T-cell (primary cell): ENCODE data around the gene CDIP1. TPM values are rescaled to one million over a fixed set of nuclear protein-coding genes. Genes with fewer than 3 reads are reported as not detected.

Experiments
- ATAC-seq, 4 experiments: fragments of 200-7000 bp in 3 of 4; fragments of 150-1000 bp in 1 of 4; cut with Tn5 transposase; replicated peaks in 1 of 4; 1 replicate in 3 of 4; 2 replicates in 1 of 4; pipeline ENCODE4 v1.10.0; 2021; ENCODE audit warnings: moderate library complexity in 3 of 4, mild to moderate bottlenecking in 2 of 4, moderate number of reproducible peaks in 1 of 4
- CTCF ChIA-PET, 2 donors: fragments of 300-600 bp; sonication (Branson Sonifier 250); formaldehyde crosslinking; loops; one replicate each; lab custom pipeline; 2022; ENCODE audit warnings: antibody characterized with exemption in 2 of 2; lab: Charles Lee
- POLR2A ChIA-PET, 2 donors: fragments of 300-600 bp; sonication (Branson Sonifier 250); formaldehyde crosslinking; loops; one replicate each; lab custom pipeline; 2022; ENCODE audit warnings: antibody characterized with exemption in 2 of 2; lab: Charles Lee
- DNase-seq, 35 experiments: peaks; one replicate each; pipeline versions ENCODE4 v3.0.0 to v3.0.0-alpha.2; 2013 to 2023
- H3K27ac ChIP-seq: one replicate; pipeline ENCODE4 v1.5.1; 2013; ENCODE audit warnings: low read length
- H3K27me3 ChIP-seq, 2 experiments: replicated peaks in 1 of 2; 1 replicate in 1 of 2; 2 replicates in 1 of 2; pipeline versions ENCODE4 v1.6.1 to v1.7.0; 2013; ENCODE audit warnings: low read length in 1 of 2, mixed read lengths in 1 of 2; ENCODE audit not compliant: control insufficient read depth in 2 of 2, insufficient read depth in 2 of 2; ENCODE audit errors: extremely low read depth in 1 of 2
- H3K36me3 ChIP-seq, 2 donors: 1 replicate in 1 of 2; 2 replicates in 1 of 2; pipeline versions ENCODE4 v1.6.1 to v1.7.0; 2013; ENCODE audit warnings: low read length in 1 of 2; ENCODE audit not compliant: control insufficient read depth in 2 of 2, insufficient read depth in 1 of 2; ENCODE audit errors: extremely low read depth in 1 of 2
- H3K4me1 ChIP-seq, 2 experiments: 1 replicate in 1 of 2; 2 replicates in 1 of 2; pipeline versions ENCODE4 v1.6.1 to v1.7.0; 2013; ENCODE audit warnings: low read length in 2 of 2, mixed read lengths in 1 of 2; ENCODE audit not compliant: insufficient read depth in 2 of 2, control insufficient read depth in 1 of 2; ENCODE audit errors: extremely low read depth in 1 of 2
- H3K4me3 ChIP-seq, 2 donors: 1 replicate in 1 of 2; 2 replicates in 1 of 2; pipeline versions ENCODE4 v1.5.1 to v1.7.0; 2013; ENCODE audit warnings: mild to moderate bottlenecking in 2 of 2, low read length in 1 of 2, moderate library complexity in 1 of 2; ENCODE audit not compliant: control insufficient read depth in 1 of 2; ENCODE audit errors: extremely low read depth in 1 of 2
- H3K9me3 ChIP-seq: 2 replicates; pipeline ENCODE4 v1.7.0; 2013
- H3K27ac Mint-ChIP-seq, 2 donors: one replicate each; pipeline ENCODE4 v1.8.0; 2020 to 2021; ENCODE audit warnings: mild to moderate bottlenecking in 2 of 2, mixed read lengths in 2 of 2
- H3K27me3 Mint-ChIP-seq, 2 donors: one replicate each; pipeline ENCODE4 v1.8.0; 2021 to 2022; ENCODE audit warnings: mixed read lengths in 2 of 2
- H3K36me3 Mint-ChIP-seq: one replicate; pipeline ENCODE4 v1.8.0; 2021; ENCODE audit warnings: mixed read lengths
- H3K4me1 Mint-ChIP-seq, 3 donors: one replicate each; pipeline ENCODE4 v1.8.0; 2020 to 2022; ENCODE audit warnings: mixed read lengths in 3 of 3, mild to moderate bottlenecking in 1 of 3
- H3K4me3 Mint-ChIP-seq, 3 donors: one replicate each; pipeline ENCODE4 v1.8.0; 2020 to 2022; ENCODE audit warnings: mild to moderate bottlenecking in 3 of 3, mixed read lengths in 3 of 3, moderate library complexity in 3 of 3
- H3K9me3 Mint-ChIP-seq, 3 donors: one replicate each; pipeline ENCODE4 v1.8.0; 2020 to 2022; ENCODE audit warnings: mixed read lengths in 3 of 3
- WGBS: methylation state at CpG from one replicate; pipeline ENCODE4 v1.1.5; 2013; ENCODE audit warnings: missing lambda C conversion rate; ENCODE audit not compliant: insufficient coverage; 5-methylcytosine and 5-hydroxymethylcytosine counted together
- total RNA-seq, 35 experiments: library from RNA in 6 of 35; stranded (reverse) in 6 of 35; fragments of 120-200 nt in 1 of 35; gene quantifications; one replicate each; pipeline versions ENCODE4 v1.2.1 to v1.2.4 and lab custom pipeline; 2013 to 2026

CDIP1 gene
- total RNA-seq, 5 donors from 2014 or later (not counting 1 experiment from before 2014, with no cell fraction given), result 28.6 to 31.3 (median 29.7) TPM

DNA sequence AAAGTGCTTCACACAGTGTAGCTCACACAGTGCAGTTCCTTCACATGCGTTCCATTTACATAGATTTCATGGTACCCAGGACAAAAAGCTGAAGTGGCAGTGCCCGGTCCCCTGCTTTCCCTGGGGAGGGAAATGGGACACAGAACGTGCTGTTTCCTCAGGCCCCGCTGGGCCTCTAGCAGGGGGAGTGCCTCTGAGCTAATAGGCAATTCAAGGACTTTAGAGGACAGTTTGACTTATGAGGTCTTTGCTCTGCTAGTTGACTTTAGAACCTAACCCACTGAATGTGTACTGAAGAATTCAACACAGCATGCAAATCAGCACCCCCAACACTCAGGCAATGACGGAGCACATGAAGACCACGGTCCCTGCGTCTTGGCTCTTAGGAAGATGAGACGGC, 6.8 kb downstream of the CDIP1 start:
- no peak overlapping the region for H3K4me3 ChIP-seq
- Mint-ChIP-seq H3K27me3 (no peaks in the 10 kb centered on the region), H3K9me3 (no peaks in the 10 kb centered on the region), H3K27ac (peak overlapping the region; percentile 23 to 52), H3K4me1 (peaks cover 68 to 81% (median 75%) of the 10 kb centered on the region in 3 donors), H3K36me3 (peaks cover 17% of the 10 kb centered on the region), H3K4me3 (no peak overlapping the region)
- peaks cover 42 to 43% of the 10 kb centered on the region in 2 experiments for H3K4me1 ChIP-seq
- no peak overlapping the region for H3K27ac ChIP-seq
- ChIA-PET CTCF (interaction anchor here (0.6 kb wide), 2 partner anchors 17 to 263 kb away, joined by 4 to 6 read pairs; no protein-coding TSS in a partner anchor), POLR2A (interaction anchor here in 1 of 2 donors (0.6 kb wide), 1 partner anchor 26 kb away, joined by 5 read pairs; no protein-coding TSS in a partner anchor)
- DNase-seq (no peak), ATAC-seq (no peak)
- H3K9me3 ChIP-seq, result no peaks in the 10 kb centered on the region
- WGBS, result 100% methylated on average over 1 of the region's 8 CpGs
- H3K27me3 ChIP-seq, result no peaks in the 10 kb centered on the region
- peaks cover 6 to 13% of the 10 kb centered on the region in 2 donors for H3K36me3 ChIP-seq

DNA sequence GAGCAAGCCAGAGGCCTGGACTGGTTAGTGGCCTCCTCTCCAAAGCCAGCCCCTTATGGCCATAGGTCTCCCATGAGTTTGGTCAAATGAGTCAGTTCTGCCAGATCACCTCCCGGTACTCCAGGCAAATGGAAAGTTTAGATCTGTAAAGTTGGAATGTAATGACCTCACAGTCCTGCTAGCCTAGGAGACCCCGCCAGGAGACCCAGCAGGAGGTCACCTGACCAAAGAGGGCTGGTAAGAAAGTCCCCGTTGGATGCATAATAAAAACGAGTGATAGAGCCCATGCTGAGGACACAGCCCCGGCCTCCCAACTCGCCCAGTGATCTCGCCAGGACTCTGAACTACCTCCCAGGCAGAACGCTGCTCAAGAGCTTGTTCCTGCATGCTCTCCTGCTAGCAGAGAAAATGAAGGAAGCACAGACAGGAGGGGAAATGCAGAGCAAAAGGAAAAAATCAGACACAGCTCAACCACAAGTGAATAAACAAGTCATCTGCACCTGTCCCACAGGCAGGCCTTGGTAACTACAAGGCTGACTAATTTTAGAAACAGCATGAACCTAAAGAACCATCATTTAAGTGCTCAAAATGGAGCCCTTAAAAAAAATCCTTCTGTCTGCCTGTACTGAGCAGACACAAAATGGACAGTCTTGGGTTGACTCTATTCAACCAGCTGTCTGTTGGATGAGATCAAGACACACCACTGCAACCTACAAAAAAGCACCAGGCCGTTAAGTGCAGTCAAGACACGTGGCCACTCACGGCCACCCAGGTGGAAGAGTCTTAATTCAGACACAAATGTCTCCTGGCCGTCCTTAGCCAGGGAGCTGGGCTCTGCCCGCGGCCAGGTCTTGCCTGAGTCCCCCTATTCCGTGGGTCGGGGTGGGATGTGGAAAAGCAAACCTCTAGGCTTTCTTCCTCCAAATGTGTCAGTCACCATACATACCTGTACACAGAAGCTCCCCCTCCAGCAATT, 9.2 kb downstream of the CDIP1 start:
- no peaks in the 10 kb centered on the region for H3K27me3 ChIP-seq
- ChIA-PET POLR2A (interaction anchor here in 1 of 2 donors (0.6 kb wide), 1 partner anchor 53 kb away, joined by 3 read pairs; the partner anchor contains the start of gene HMOX2), CTCF (interaction anchor here (0.5 to 0.9 kb wide), 4 partner anchors 18 to 67 kb away, joined by 3 read pairs; partner anchors contain the start of gene NMRAL1 (in 1 of the 2))
- 63% methylated on average over 9 of the region's 16 CpGs for WGBS
- H3K36me3 ChIP-seq, result peaks cover 6 to 13% of the 10 kb centered on the region in 2 donors
- DNase-seq (peak in 2 of 35 experiments; percentile 31 to 35), ATAC-seq (peak; percentile 72 to 78 (median 76))
- Mint-ChIP-seq H3K36me3 (peaks cover 18% of the 10 kb centered on the region), H3K9me3 (no peaks in the 10 kb centered on the region), H3K4me3 (peak overlapping the region; percentile 65), H3K27ac (peak overlapping the region; percentile 85 to 94), H3K27me3 (no peaks in the 10 kb centered on the region), H3K4me1 (peaks cover 49 to 68% (median 57%) of the 10 kb centered on the region in 3 donors)
- peak overlapping the region; percentile 55 for H3K27ac ChIP-seq
- H3K4me1 ChIP-seq, result peaks cover 26 to 31% of the 10 kb centered on the region in 2 experiments
- no peaks in the 10 kb centered on the region for H3K9me3 ChIP-seq
- H3K4me3 ChIP-seq, result peak overlapping the region in 1 of 2 donors; percentile 2

DNA sequence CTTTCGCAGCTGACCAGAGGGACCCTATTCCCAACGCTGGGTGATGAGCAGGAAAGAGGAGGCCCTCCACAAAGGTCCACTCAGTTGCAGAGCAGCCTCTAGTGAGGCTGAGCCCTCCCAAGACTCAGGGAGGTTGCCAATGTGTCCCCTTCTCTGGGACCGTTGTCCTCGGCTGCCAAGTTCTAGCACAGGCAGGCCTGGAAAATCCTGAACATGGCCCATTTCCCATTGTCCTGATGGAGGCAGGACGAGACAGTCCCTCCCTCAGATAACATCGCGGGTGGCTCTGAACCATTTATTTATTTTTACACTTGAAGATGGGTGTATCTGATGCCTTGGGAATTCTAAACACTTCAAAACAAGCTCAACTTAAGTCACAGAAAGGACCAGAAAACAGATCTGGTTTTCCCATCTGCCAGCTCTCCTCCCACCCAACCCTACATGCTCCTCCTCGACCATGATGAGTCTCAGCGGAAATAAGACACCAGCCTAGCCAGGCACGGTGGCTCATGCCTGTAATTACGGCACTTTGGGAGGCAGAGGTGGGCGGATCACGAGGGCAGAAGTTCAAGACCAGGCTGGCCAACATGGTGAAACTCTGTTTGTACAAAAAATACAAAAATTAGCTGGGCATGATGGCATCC, 12.8 kb downstream of the CDIP1 start:
- CTCF ChIA-PET, result interaction anchor here in 1 of 2 donors (0.6 to 1.0 kb wide), 2 partner anchors 19 to 44 kb away, joined by 3 to 4 read pairs; no protein-coding TSS in a partner anchor
- POLR2A ChIA-PET, result no interaction called here

DNA sequence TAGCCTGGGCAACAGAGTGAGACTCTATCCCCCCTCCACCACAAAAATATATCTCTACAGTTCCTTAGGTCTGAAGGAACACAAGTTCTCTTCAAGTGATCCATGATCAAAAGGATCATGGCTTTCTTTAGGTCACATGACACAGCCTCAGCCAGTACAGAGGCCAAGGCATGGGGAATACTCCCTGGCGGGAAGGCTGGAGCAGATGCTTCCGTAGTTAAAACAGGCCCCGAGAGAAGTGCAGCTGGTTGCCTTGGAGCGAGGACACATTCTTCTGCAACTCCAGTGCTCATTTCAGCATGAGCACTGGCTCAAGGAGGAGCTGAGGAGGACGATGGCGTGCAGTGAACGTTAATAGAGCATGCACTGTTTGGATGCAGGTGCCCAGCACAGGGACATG, 13.5 kb downstream of the CDIP1 start:
- DNase-seq (no peak), ATAC-seq (no peak)
- no peaks in the 10 kb centered on the region for H3K9me3 ChIP-seq
- Mint-ChIP-seq H3K9me3 (no peaks in the 10 kb centered on the region), H3K4me3 (no peak overlapping the region), H3K27ac (no peak overlapping the region), H3K36me3 (peaks cover 7% of the 10 kb centered on the region), H3K4me1 (peaks cover 34 to 56% (median 41%) of the 10 kb centered on the region in 3 donors), H3K27me3 (no peaks in the 10 kb centered on the region)
- POLR2A ChIA-PET, result no interaction called here
- no peaks in the 10 kb centered on the region for H3K27me3 ChIP-seq
- CTCF ChIA-PET, result interaction anchor here in 1 of 2 donors (1.0 kb wide), 1 partner anchor 20 kb away, joined by 3 read pairs; no protein-coding TSS in a partner anchor
- no peak overlapping the region for H3K4me3 ChIP-seq
- no peak overlapping the region for H3K27ac ChIP-seq
- 93% methylated on average over 7 of the region's 7 CpGs for WGBS
- H3K4me1 ChIP-seq, result peaks cover 19 to 23% of the 10 kb centered on the region in 2 experiments
- peaks cover 5 to 21% of the 10 kb centered on the region in 2 donors for H3K36me3 ChIP-seq

More for the DNA sequence above, 12.8 kb downstream of the CDIP1 start:
- no peak overlapping the region for H3K4me3 Mint-ChIP-seq
- H3K27ac Mint-ChIP-seq, result peak overlapping the region in 1 of 2 donors; percentile 11
- peaks cover 35 to 60% (median 41%) of the 10 kb centered on the region in 3 donors for H3K4me1 Mint-ChIP-seq
- no peaks in the 10 kb centered on the region for H3K27me3 Mint-ChIP-seq
- H3K36me3 Mint-ChIP-seq, result peaks cover 7% of the 10 kb centered on the region
- no peak for DNase-seq
- H3K27ac ChIP-seq, result no peak overlapping the region
- no peaks in the 10 kb centered on the region for H3K27me3 ChIP-seq
- 91% methylated on average over 10 of the region's 13 CpGs for WGBS
- peaks cover 21 to 25% of the 10 kb centered on the region in 2 experiments for H3K4me1 ChIP-seq
- peaks cover 5 to 21% of the 10 kb centered on the region in 2 donors for H3K36me3 ChIP-seq
- ATAC-seq, result no peak
- H3K4me3 ChIP-seq, result no peak overlapping the region
- no peaks in the 10 kb centered on the region for H3K9me3 ChIP-seq
- no peaks in the 10 kb centered on the region for H3K9me3 Mint-ChIP-seq

DNA sequence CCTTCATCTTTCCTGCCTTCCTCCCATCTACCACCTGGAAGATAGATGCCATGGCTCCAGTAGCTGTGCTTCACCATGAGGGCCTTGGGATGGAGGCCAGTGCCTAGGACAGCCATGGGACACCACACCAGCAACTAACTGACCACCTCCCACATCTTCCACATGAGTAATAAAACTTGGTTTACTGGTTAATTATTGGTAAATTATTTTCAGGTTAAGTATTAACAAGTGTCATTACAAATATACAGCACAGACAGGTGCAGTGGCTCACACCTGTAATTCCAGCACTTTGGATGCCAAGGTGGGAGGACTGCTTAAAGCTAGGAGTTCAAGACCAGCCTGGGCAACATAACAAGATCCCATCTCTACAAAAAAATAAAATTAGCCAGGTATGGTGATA, 14.0 kb downstream of the CDIP1 start:
- Mint-ChIP-seq H3K27ac (peak overlapping the region in 1 of 2 donors; percentile 5), H3K4me3 (no peak overlapping the region), H3K27me3 (no peaks in the 10 kb centered on the region), H3K9me3 (no peaks in the 10 kb centered on the region), H3K36me3 (peaks cover 6% of the 10 kb centered on the region), H3K4me1 (peaks cover 32 to 51% (median 38%) of the 10 kb centered on the region in 3 donors)
- Histone ChIP-seq H3K27ac (no peak overlapping the region), H3K27me3 (no peaks in the 10 kb centered on the region), H3K36me3 (peaks cover 5 to 21% of the 10 kb centered on the region in 2 donors), H3K4me1 (peaks cover 14 to 19% of the 10 kb centered on the region in 2 experiments), H3K9me3 (no peaks in the 10 kb centered on the region), H3K4me3 (no peak overlapping the region)
- ATAC-seq (no peak), DNase-seq (no peak)
- ChIA-PET CTCF (interaction anchor here in 1 of 2 donors (0.6 kb wide), 1 partner anchor 73 kb away, joined by 7 read pairs; no protein-coding TSS in a partner anchor), POLR2A (no interaction called here)

DNA sequence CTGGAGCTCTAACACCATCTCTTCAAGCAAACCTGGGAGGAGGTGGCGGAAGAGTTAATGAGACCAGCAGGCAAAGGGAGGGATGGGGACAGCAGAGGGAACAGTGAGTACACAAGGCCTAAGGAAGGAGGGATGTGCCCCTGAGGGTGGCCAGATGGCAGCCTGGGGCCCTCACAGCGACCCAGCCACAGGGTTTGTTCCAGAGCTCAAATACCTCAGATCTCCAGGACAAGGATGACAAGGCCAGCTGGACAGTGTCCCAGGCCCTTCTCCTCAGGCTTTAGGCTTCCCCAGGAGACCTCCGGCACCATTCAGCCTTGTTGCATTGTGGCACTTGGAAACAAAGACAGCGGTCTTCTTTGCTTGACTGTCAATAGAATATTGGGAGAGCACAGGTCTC, 14.9 kb downstream of the CDIP1 start:
- H3K9me3 ChIP-seq, result no peaks in the 10 kb centered on the region
- Mint-ChIP-seq H3K4me1 (peaks cover 31 to 43% (median 36%) of the 10 kb centered on the region in 3 donors), H3K27me3 (no peaks in the 10 kb centered on the region), H3K9me3 (no peaks in the 10 kb centered on the region), H3K27ac (peak overlapping the region in 1 of 2 donors; percentile 44), H3K4me3 (no peak overlapping the region), H3K36me3 (peaks cover 3% of the 10 kb centered on the region)
- ATAC-seq, result no peak
- CTCF ChIA-PET, result no interaction called here
- peaks cover 7 to 11% of the 10 kb centered on the region in 2 experiments for H3K4me1 ChIP-seq
- no peak overlapping the region for H3K27ac ChIP-seq
- WGBS, result 100% methylated on average over 3 of the region's 4 CpGs
- POLR2A ChIA-PET, result no interaction called here
- peaks cover 5 to 21% of the 10 kb centered on the region in 2 donors for H3K36me3 ChIP-seq
- H3K4me3 ChIP-seq, result no peak overlapping the region
- no peak for DNase-seq
- H3K27me3 ChIP-seq, result no peaks in the 10 kb centered on the region
